ENCODE data around the gene HLA-DMB. TPM values are rescaled to one million over a fixed set of nuclear protein-coding genes. Genes with fewer than 3 reads are reported as not detected.

HLA-DMB gene
- total RNA-seq, 1 experiment from 2014 or later = 3.3 TPM

DNA sequence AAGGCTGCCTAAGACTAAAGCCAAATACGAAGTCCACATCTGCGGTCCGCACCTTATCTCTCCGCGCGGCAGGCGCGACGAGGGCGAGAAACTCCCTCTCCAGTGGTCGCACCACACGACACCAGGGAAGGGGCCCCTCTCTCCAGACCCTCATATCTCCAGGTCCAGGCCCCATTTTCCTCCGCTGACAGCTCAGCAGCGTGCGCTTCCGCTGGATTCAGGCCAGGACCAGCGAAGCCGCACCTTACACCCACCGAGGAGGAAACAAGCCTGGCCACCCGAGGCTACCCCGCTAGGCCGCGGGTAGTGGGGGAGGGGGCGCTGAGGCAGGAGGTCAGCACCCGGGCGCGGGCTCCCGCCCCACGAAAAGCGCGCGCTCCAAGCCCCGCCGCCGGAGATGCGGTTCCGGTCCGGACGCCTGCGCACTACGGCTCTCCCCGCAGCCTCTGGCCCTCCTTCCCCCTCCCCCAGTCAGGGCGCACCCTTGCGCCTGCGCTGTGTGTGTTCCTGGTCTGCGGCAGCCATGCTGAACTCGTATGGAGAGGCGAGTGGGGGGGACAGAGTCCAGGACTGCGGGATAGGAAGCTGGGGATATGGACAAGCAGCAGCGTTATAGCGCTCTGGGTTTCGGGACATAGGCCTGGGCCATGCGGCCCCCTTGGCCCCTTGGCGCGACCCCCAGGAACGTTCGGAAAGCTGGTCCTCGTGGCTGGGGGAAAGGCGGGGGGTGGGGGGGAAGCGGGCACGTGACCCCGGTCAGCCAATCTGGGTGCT, 27.5 kb upstream of the HLA-DMB start, which contains the start of gene BRD2 (continued):
- TF ChIP-seq CBX3 (IDR thresholded peaks at IDR 0.05; ENCODE audit: low read depth) (no peak), POLR2A (IDR thresholded peaks at IDR 0.05; ENCODE audit: borderline replicate concordance, extremely low read depth, insufficient read depth, insufficient read length) (peak; percentile 63)

DNA sequence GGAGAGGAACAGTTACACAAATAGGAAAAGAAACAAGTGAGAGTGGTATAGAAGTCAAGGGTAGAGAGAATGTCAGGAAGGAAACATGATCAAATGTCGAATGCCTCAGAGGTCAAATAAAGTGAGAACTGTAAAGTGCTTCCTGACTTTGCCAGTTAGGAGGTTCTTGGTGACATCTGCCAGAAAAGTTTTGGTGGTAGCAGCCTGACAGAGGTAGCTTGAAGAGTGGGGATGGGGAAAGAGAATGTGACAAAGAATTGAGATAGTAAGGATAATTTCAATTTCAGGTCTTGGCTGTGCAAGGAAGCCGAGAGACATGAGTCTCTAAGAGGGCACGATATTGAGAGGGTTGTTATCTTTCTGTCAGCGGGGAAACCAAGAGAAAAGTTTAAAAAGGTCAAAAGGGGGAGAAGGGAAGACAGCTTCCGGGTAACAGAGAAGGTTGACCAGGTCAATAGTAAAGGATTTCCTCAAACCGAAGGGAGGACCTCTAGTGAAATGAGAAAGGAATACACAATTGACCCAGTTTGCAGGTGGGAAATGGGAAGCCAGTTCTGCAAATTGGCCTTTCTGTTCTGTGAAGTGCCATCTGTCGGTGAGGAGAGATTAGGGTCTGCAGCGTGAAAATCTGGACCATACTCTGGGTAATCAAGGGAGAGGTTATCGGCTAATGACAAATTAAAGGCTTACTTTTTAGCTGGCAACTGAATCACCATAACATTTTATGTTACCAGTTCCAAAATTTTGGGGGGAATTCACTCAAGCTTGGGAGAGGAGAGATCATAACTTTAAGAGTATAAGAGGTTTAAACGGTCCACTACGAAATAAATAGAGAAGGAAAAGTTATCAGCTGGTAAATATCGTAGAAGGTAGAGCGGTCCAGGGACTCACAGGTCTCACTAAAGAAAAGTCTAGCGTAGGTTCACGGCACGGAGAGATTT, 26.6 kb upstream of the HLA-DMB start:
- H3K4me2 ChIP-seq (ENCODE audit: low read length) = peak overlapping the region; percentile 84
- no peaks in the 10 kb centered on the region; the same call in 1 of the 2 replicates for H4K20me1 ChIP-seq (ENCODE audit: insufficient read depth)
- no peaks in the 10 kb centered on the region for H3K9me2 ChIP-seq (ENCODE audit: insufficient read depth)
- no TSS peak for BruUV-seq (replicated peaks)
- H3K79me2 ChIP-seq (ENCODE audit: insufficient read depth, low read length) = peaks cover 64% of the 10 kb centered on the region
- H3K4me1 ChIP-seq (ENCODE audit: control insufficient read depth in 1 of 2, insufficient read depth in 2 of 2, low read length in 2 of 2) = peaks cover 10 to 45% of the 10 kb centered on the region in 2 experiments
- H2AFZ ChIP-seq (ENCODE audit: low read depth, low read length, poor library complexity, severe bottlenecking) = no peak overlapping the region
- H3K27me3 ChIP-seq (ENCODE audit: insufficient read depth, low read length) = no peaks in the 10 kb centered on the region
- no peaks in the 10 kb centered on the region for H3K9me3 ChIP-seq (ENCODE audit: control insufficient read depth in 1 of 2, insufficient read depth in 1 of 2, low read depth in 1 of 2, low read length in 2 of 2)
- H3K27ac ChIP-seq (ENCODE audit: low read depth, low read length) = peak overlapping the region; percentile 97
- no peak for ATAC-seq
- POLR2A ChIA-PET = interaction anchor here (0.6 to 8.1 kb wide), 4 partner anchors 12 to 28 kb away, joined by 4 to 227 read pairs (median 98); partner anchors contain the start of genes HLA-DMA and HLA-DMB
- H3K36me3 ChIP-seq (ENCODE audit: control insufficient read depth in 1 of 2, insufficient read depth in 2 of 2, low read length in 2 of 2) = peaks cover 0 to under 1% of the 10 kb centered on the region in 2 experiments; a peak in 1 of 4 replicates
- H3K9ac ChIP-seq (ENCODE audit: low read length) = peak overlapping the region; percentile 92
- CTCF ChIA-PET = interaction anchor here (1.2 to 7.8 kb wide), 5 partner anchors 10 to 99 kb away, joined by 3 to 73 read pairs (median 6); partner anchors contain the start of gene HLA-DMA
- H3K4me3 ChIP-seq (replicated peaks in 1 of 2; ENCODE audit: low read depth in 1 of 2, low read length in 2 of 2) = peak overlapping the region; percentile 82 to 92
- intact Hi-C loops (cut with micrococcal nuclease) = loop anchor here (1.0 to 5.0 kb wide), 2 partner anchors 14 to 80 kb away; partner anchors contain the start of gene HLA-DMA
- RAD21 ChIA-PET (ENCODE audit: low non-redundant PET in 1 of 2, low total read pairs in 2 of 2, uncharacterized antibody in 2 of 2, unreplicated experiment in 2 of 2) = interaction anchor here in 1 of 2 experiments (1.6 kb wide), 1 partner anchor 17 kb away, joined by 4 read pairs; no protein-coding TSS in a partner anchor
- peak; percentile 73 for DNase-seq (ENCODE audit: low read depth, low spot score)
- TF ChIP-seq POLR2AphosphoS5 (IDR thresholded peaks at IDR 0.05; ENCODE audit: low read depth, low read length) (peak; percentile 76; the same call in 1 of the 2 replicates), SP1 (IDR thresholded peaks at IDR 0.05; ENCODE audit: low read depth) (no peak)
- TF ChIP-seq, protein P1, sequence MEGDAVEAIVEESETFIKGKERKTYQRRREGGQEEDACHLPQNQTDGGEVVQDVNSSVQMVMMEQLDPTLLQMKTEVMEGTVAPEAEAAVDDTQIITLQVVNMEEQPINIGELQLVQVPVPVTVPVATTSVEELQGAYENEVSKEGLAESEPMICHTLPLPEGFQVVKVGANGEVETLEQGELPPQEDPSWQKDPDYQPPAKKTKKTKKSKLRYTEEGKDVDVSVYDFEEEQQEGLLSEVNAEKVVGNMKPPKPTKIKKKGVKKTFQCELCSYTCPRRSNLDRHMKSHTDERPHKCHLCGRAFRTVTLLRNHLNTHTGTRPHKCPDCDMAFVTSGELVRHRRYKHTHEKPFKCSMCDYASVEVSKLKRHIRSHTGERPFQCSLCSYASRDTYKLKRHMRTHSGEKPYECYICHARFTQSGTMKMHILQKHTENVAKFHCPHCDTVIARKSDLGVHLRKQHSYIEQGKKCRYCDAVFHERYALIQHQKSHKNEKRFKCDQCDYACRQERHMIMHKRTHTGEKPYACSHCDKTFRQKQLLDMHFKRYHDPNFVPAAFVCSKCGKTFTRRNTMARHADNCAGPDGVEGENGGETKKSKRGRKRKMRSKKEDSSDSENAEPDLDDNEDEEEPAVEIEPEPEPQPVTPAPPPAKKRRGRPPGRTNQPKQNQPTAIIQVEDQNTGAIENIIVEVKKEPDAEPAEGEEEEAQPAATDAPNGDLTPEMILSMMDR (IDR thresholded peaks at IDR 0.05 in 2 of 3, conservative IDR thresholded peaks at IDR 0.05 in 1 of 3; ENCODE audit: borderline replicate concordance in 1 of 3, insufficient read depth in 1 of 3, low read depth in 2 of 3, low read length in 2 of 3) = peak in 2 of 3 experiments; percentile 65 to 68; a peak in 4 of 6 replicates
